B cell (primary cell): ENCODE data around the gene MDFI. TPM values are rescaled to one million over a fixed set of nuclear protein-coding genes. Genes with fewer than 3 reads are reported as not detected.

Experiments
- ATAC-seq: fragments of 200-7000 bp; cut with Tn5 transposase; one replicate; pipeline ENCODE4 v1.10.0; 2021; ENCODE audit warnings: low read depth, mild to moderate bottlenecking, moderate number of reproducible peaks, moderate library complexity
- CTCF ChIA-PET: fragments of 350-600 bp; sonication (Branson Sonifier 250); formaldehyde crosslinking; loops from one replicate; lab custom pipeline; 2021; ENCODE audit warnings: antibody characterized with exemption, inconsistent platforms; lab: Charles Lee
- POLR2A ChIA-PET: fragments of 350-600 bp; sonication (Branson Sonifier 250); formaldehyde crosslinking; loops from one replicate; lab custom pipeline; 2021; ENCODE audit warnings: antibody characterized with exemption; lab: Charles Lee
- DNase-seq: peaks from one replicate; pipeline ENCODE4 v3.0.0; 2013
- H2AFZ ChIP-seq: 2 replicates; pipeline ENCODE4 v1.6.1; 2012; ENCODE audit warnings: mild to moderate bottlenecking, low read depth, low read length; ENCODE audit not compliant: insufficient read depth, poor library complexity, severe bottlenecking
- H3K27ac ChIP-seq, 2 donors: 1 replicate in 1 of 2; 2 replicates in 1 of 2; pipeline ENCODE4 v1.5.1; 2012 to 2013; ENCODE audit warnings: low read length in 2 of 2, mild to moderate bottlenecking in 2 of 2, moderate library complexity in 1 of 2
- H3K27me3 ChIP-seq, 4 experiments: fragments of 200-600 bp in 1 of 4; sonication (generic) in 1 of 4; replicated peaks in 1 of 4; 1 replicate in 2 of 4; 2 replicates in 2 of 4; pipeline versions ENCODE4 v1.6.1 to v1.7.0; 2013 to 2016; ENCODE audit warnings: low read length in 3 of 4, mild to moderate bottlenecking in 2 of 4, mixed read lengths in 1 of 4, moderate library complexity in 1 of 4; ENCODE audit not compliant: insufficient read depth in 4 of 4, control insufficient read depth in 3 of 4; ENCODE audit errors: control extremely low read depth in 1 of 4
- H3K36me3 ChIP-seq, 2 experiments: replicated peaks in 1 of 2; 1 replicate in 1 of 2; 2 replicates in 1 of 2; pipeline versions ENCODE4 v1.6.1 to v1.7.1; 2013; ENCODE audit warnings: low read length in 1 of 2; ENCODE audit not compliant: insufficient read depth in 2 of 2, control insufficient read depth in 1 of 2; ENCODE audit errors: control extremely low read depth in 1 of 2, extremely low read depth in 1 of 2
- H3K4me1 ChIP-seq, 2 donors: fragments of 200-600 bp in 1 of 2; sonication (generic) in 1 of 2; 1 replicate in 1 of 2; 2 replicates in 1 of 2; pipeline versions ENCODE4 v1.5.1 to v1.6.1; 2013 to 2017; ENCODE audit warnings: low read length in 2 of 2; ENCODE audit not compliant: control insufficient read depth in 2 of 2, insufficient read depth in 2 of 2
- H3K4me2 ChIP-seq: replicated peaks from 2 replicates; pipeline ENCODE3; 2012; ENCODE audit warnings: mild to moderate bottlenecking, low read depth, low read length; ENCODE audit not compliant: poor library complexity, severe bottlenecking
- H3K4me3 ChIP-seq, 5 experiments: fragments of 200-600 bp in 1 of 5; sonication (generic) in 1 of 5; 1 replicate in 3 of 5; 2 replicates in 2 of 5; pipeline versions ENCODE4 v1.5.1 to v1.7.0; 2011 to 2016; ENCODE audit warnings: low read length in 4 of 5, mild to moderate bottlenecking in 4 of 5, low read depth in 2 of 5, control low read depth in 1 of 5, moderate library complexity in 1 of 5; ENCODE audit not compliant: insufficient read depth in 1 of 5; ENCODE audit errors: control extremely low read depth in 1 of 5, extremely low read depth in 1 of 5
- H3K79me2 ChIP-seq: fragments of 200-600 bp; sonication (generic); one replicate; pipeline ENCODE4 v1.6.0; 2016; ENCODE audit warnings: low read length; ENCODE audit not compliant: control insufficient read depth, insufficient read depth
- H3K9ac ChIP-seq: fragments of 200-600 bp; sonication (generic); 2 replicates; pipeline ENCODE4 v1.6.1; 2017; ENCODE audit warnings: mild to moderate bottlenecking, low read length, moderate library complexity
- H3K9me3 ChIP-seq, 3 donors: one replicate each; pipeline versions ENCODE4 v1.6.1 to v1.7.1; 2013; ENCODE audit warnings: low read length in 2 of 3; ENCODE audit not compliant: control insufficient read depth in 2 of 3, insufficient read depth in 1 of 3; ENCODE audit errors: control extremely low read depth in 1 of 3
- H4K20me1 ChIP-seq: 2 replicates; pipeline ENCODE4 v1.6.0; 2012; ENCODE audit warnings: mild to moderate bottlenecking, low read length; ENCODE audit not compliant: insufficient read depth, control insufficient read depth, poor library complexity, severe bottlenecking
- H3K27ac Mint-ChIP-seq: one replicate; pipeline ENCODE4 v1.8.0; 2021; ENCODE audit warnings: mixed read lengths
- H3K27me3 Mint-ChIP-seq: one replicate; pipeline ENCODE4 v1.8.0; 2021; ENCODE audit warnings: mixed read lengths
- H3K4me1 Mint-ChIP-seq: one replicate; pipeline ENCODE4 v1.8.0; 2021; ENCODE audit warnings: mixed read lengths
- H3K4me3 Mint-ChIP-seq: one replicate; pipeline ENCODE4 v1.8.0; 2021; ENCODE audit warnings: mixed read lengths
- H3K9me3 Mint-ChIP-seq: one replicate; pipeline ENCODE4 v1.8.0; 2022; ENCODE audit warnings: mixed read lengths; ENCODE audit not compliant: insufficient read depth
- EZH2 ChIP-seq: IDR thresholded peaks from 2 replicates; pipeline ENCODE4 v1.6.1; 2012; ENCODE audit warnings: borderline replicate concordance, low read depth, mild to moderate bottlenecking, moderate library complexity, low read length; ENCODE audit not compliant: insufficient read depth, poor library complexity, severe bottlenecking
- WGBS: methylation state at CpG from one replicate; pipeline ENCODE4 v1.1.5; 2013; ENCODE audit warnings: missing lambda C conversion rate; ENCODE audit not compliant: insufficient coverage; 5-methylcytosine and 5-hydroxymethylcytosine counted together
- intact Hi-C: fragments of 100-400 bp; cut with micrococcal nuclease; formaldehyde crosslinking; loops from one replicate; pipeline ENCODE4 v1.10.0; 2022
- polyA plus RNA-seq: library from polyadenylated mRNA; depleted of rRNA; stranded (reverse); fragments of >200 nt; gene quantifications from 2 replicates; pipeline ENCODE4 v1.2.3, GENCODE V29; 2012
- total RNA-seq, 2 donors: library from RNA; stranded (reverse); fragments of 120-200 nt in 1 of 2; gene quantifications; 1 replicate in 1 of 2; 2 replicates in 1 of 2; pipeline versions ENCODE4 v1.2.3 to v1.2.4, GENCODE V29; 2013 to 2022
- TF ChIP-seq, protein P1 (sequence below): fragments of 200-600 bp; IDR thresholded peaks from one replicate; pipeline ENCODE4 v1.8.0; 2022; ENCODE audit warnings: antibody characterized with exemption, mild to moderate bottlenecking

The MDFI gene
- total and polyA plus RNA-seq, 2 donors (not counting 1 experiment from before 2014, with no cell fraction given): not detected

DNA sequence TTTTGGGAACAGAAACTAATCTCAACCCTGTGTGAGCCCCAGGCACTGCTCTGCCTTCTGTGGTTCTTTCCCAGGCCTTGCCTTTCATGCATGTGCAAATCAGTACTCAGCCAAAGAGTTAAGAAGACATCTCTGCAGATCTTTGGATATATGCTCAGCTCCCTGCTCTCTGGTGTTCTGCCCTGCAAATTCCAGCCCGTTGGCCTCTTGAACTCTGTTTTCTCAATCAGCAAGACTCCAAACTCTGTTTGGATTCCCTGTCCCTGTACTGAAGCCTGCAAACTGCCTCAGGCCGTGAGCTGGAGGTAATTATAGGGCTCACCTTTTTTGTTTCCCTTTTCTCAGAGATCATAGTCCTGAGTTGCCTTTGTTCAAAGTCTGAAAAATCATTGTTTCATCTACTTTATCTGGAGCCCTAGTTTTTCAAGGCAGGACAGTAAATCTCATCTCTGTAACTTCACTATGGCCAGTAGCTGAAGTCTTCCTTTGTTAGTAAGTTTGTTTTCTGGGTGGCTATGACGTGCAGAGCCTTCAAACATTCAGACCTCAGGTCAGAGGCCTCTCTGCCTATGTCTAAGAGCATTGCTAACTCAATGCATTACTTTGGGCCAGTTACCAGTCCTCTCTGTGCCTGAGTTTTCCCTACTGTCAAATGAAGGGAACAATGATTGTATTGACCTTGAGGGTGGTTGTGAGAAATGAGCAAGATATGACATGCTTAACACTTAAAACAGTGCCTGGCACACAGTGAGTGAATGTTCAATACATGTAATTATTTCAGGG is 15.9 kb upstream of the MDFI start:
- Histone ChIP-seq H3K9me3 (peaks cover 0 to 7% (median 3%) of the 10 kb centered on the region in 3 donors), H3K4me1 (no peaks in the 10 kb centered on the region), H3K9ac (no peak overlapping the region), H3K4me3 (no peak overlapping the region), H3K4me2 (no peak overlapping the region), H4K20me1 (no peaks in the 10 kb centered on the region), H3K27me3 (peaks cover 0 to 3% (median 0%) of the 10 kb centered on the region in 4 experiments), H3K27ac (no peak overlapping the region), H2AFZ (no peak overlapping the region), H3K79me2 (no peaks in the 10 kb centered on the region), H3K36me3 (no peaks in the 10 kb centered on the region)
- peaks cover 9% of the 10 kb centered on the region for H3K9me3 Mint-ChIP-seq
- H3K27me3 Mint-ChIP-seq: peaks cover 21% of the 10 kb centered on the region
- H3K4me1 Mint-ChIP-seq: no peaks in the 10 kb centered on the region
- intact Hi-C loops: no loop called here
- H3K27ac Mint-ChIP-seq: no peak overlapping the region
- ATAC-seq (no peak), DNase-seq (no peak)
- ChIA-PET CTCF (no interaction called here), POLR2A (no interaction called here)
- H3K4me3 Mint-ChIP-seq: no peak overlapping the region
- TF ChIP-seq, protein P1, sequence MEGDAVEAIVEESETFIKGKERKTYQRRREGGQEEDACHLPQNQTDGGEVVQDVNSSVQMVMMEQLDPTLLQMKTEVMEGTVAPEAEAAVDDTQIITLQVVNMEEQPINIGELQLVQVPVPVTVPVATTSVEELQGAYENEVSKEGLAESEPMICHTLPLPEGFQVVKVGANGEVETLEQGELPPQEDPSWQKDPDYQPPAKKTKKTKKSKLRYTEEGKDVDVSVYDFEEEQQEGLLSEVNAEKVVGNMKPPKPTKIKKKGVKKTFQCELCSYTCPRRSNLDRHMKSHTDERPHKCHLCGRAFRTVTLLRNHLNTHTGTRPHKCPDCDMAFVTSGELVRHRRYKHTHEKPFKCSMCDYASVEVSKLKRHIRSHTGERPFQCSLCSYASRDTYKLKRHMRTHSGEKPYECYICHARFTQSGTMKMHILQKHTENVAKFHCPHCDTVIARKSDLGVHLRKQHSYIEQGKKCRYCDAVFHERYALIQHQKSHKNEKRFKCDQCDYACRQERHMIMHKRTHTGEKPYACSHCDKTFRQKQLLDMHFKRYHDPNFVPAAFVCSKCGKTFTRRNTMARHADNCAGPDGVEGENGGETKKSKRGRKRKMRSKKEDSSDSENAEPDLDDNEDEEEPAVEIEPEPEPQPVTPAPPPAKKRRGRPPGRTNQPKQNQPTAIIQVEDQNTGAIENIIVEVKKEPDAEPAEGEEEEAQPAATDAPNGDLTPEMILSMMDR: no peak
- TF ChIP-seq EZH2: no peak
- 88% methylated on average over 3 of the region's 3 CpGs for WGBS

DNA sequence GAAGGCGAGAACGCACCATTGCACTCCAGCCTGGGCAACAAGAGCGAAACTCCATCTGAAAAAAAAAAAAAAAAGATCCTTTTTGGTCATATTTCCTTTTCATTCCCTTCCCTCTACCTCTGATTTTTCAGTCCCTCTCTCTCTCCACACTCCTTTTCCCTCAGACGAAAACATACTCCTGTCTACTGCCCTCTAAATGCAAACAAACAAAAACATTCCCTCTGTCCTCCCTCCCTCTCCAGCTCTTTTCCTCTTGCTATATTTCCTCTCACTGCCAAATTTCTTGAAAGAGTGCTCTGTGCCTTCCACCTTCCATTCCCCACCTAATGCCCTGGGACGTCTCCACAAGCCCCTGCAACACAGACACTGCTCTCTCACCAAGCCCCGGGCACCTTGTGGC is 14.9 kb upstream of the MDFI start:
- no peak overlapping the region for H3K9ac ChIP-seq
- Mint-ChIP-seq H3K27ac (no peak overlapping the region), H3K4me1 (no peaks in the 10 kb centered on the region), H3K4me3 (no peak overlapping the region), H3K27me3 (peaks cover 26% of the 10 kb centered on the region), H3K9me3 (peaks cover 9% of the 10 kb centered on the region)
- ChIA-PET POLR2A (no interaction called here), CTCF (no interaction called here)
- no peak for TF ChIP-seq EZH2
- TF ChIP-seq, protein P1: no peak
- ATAC-seq: no peak
- no peak overlapping the region for H3K4me3 ChIP-seq
- H3K4me1 ChIP-seq: no peaks in the 10 kb centered on the region
- no peak overlapping the region for H2AFZ ChIP-seq
- no peaks in the 10 kb centered on the region for H4K20me1 ChIP-seq
- DNase-seq: no peak
- peaks cover 0 to 6% (median 0%) of the 10 kb centered on the region in 4 experiments for H3K27me3 ChIP-seq
- no peak overlapping the region for H3K27ac ChIP-seq
- WGBS: 94% methylated on average over 6 of the region's 6 CpGs
- H3K4me2 ChIP-seq: no peak overlapping the region
- intact Hi-C loops: no loop called here
- peaks cover 0 to 7% (median 3%) of the 10 kb centered on the region in 3 donors for H3K9me3 ChIP-seq
- no peaks in the 10 kb centered on the region for H3K36me3 ChIP-seq
- no peaks in the 10 kb centered on the region for H3K79me2 ChIP-seq
